SK-N-SH treated with all-trans-retinoic acid at 6 μM for 48 hours (cell line): Measurements from ENCODE around the gene ARHGAP4.

ENCODE experiments used
- ESRRG ChIP-seq: fragments of 250-450 bp; sonication (Bioruptor Pico); IDR thresholded peaks from 2 replicates; pipeline ENCODE4 v1.6.1; 2021; ENCODE audit warnings: mild to moderate bottlenecking
- ISL1 ChIP-seq: fragments of 250-450 bp; sonication (Bioruptor Pico); IDR thresholded peaks from 2 replicates; pipeline ENCODE4 v2.1.2; 2022; ENCODE audit warnings: mild to moderate bottlenecking, moderate library complexity
- PPARA ChIP-seq: fragments of 250-450 bp; sonication (Bioruptor Pico); IDR thresholded peaks from 2 replicates; pipeline ENCODE4 v1.5.0; 2020; ENCODE audit warnings: mild to moderate bottlenecking, borderline replicate concordance
- RARB ChIP-seq: fragments of 250-450 bp; sonication (Bioruptor Pico); IDR thresholded peaks from 2 replicates; pipeline ENCODE4 v1.8.0; 2021; ENCODE audit warnings: mild to moderate bottlenecking, moderate library complexity
- SNAI2 ChIP-seq: fragments of 250-450 bp; sonication (Bioruptor Pico); IDR thresholded peaks from 2 replicates; pipeline ENCODE4 v1.5.0; 2020; ENCODE audit warnings: mild to moderate bottlenecking, moderate library complexity
- TCF4 ChIP-seq: fragments of 250-450 bp; sonication (Bioruptor Pico); IDR thresholded peaks from 2 replicates; pipeline ENCODE4 v1.8.0; 2021; ENCODE audit warnings: mild to moderate bottlenecking, moderate library complexity, borderline replicate concordance
- ZC3H10 ChIP-seq: fragments of 250-450 bp; sonication (Bioruptor Pico); IDR thresholded peaks from 2 replicates; pipeline ENCODE4 v1.5.1; 2021; ENCODE audit warnings: mild to moderate bottlenecking, moderate library complexity
- ZFP30 ChIP-seq: fragments of 450-650 bp; formaldehyde crosslinking; IDR thresholded peaks from 2 replicates; pipeline ENCODE4 v1.5.0; 2022; ENCODE audit warnings: mild to moderate bottlenecking, moderate library complexity
- ZNF70 ChIP-seq: fragments of 450-650 bp; formaldehyde crosslinking; IDR thresholded peaks from 2 replicates; pipeline ENCODE4 v1.5.0; 2020; ENCODE audit warnings: mild to moderate bottlenecking, moderate library complexity
- ZNF8 ChIP-seq: fragments of 450-650 bp; formaldehyde crosslinking; IDR thresholded peaks from 2 replicates; pipeline ENCODE4 v1.5.0; 2020; ENCODE audit warnings: mild to moderate bottlenecking, moderate library complexity
- TF ChIP-seq, protein P1 (sequence below): fragments of 250-450 bp; sonication (Bioruptor Pico); IDR thresholded peaks from 2 replicates; pipeline ENCODE4 v1.5.0; 2020; ENCODE audit warnings: mild to moderate bottlenecking, moderate library complexity
- TF ChIP-seq, protein P2 (sequence below): fragments of 250-450 bp; sonication (Bioruptor Pico); IDR thresholded peaks from 2 replicates; pipeline ENCODE4 v1.5.1; 2020; ENCODE audit warnings: low read depth, mild to moderate bottlenecking, moderate library complexity
- TF ChIP-seq, protein P3 (sequence below): fragments of 250-450 bp; sonication (Bioruptor Pico); IDR thresholded peaks from 2 replicates; pipeline ENCODE4 v1.8.0; 2020; ENCODE audit warnings: mild to moderate bottlenecking, moderate library complexity, borderline replicate concordance
- TF ChIP-seq, protein P4 (sequence below): fragments of 250-450 bp; sonication (Bioruptor Pico); IDR thresholded peaks from 2 replicates; pipeline ENCODE4 v1.8.0; 2021; ENCODE audit warnings: low read depth, mild to moderate bottlenecking, moderate library complexity, borderline replicate concordance

DNA sequence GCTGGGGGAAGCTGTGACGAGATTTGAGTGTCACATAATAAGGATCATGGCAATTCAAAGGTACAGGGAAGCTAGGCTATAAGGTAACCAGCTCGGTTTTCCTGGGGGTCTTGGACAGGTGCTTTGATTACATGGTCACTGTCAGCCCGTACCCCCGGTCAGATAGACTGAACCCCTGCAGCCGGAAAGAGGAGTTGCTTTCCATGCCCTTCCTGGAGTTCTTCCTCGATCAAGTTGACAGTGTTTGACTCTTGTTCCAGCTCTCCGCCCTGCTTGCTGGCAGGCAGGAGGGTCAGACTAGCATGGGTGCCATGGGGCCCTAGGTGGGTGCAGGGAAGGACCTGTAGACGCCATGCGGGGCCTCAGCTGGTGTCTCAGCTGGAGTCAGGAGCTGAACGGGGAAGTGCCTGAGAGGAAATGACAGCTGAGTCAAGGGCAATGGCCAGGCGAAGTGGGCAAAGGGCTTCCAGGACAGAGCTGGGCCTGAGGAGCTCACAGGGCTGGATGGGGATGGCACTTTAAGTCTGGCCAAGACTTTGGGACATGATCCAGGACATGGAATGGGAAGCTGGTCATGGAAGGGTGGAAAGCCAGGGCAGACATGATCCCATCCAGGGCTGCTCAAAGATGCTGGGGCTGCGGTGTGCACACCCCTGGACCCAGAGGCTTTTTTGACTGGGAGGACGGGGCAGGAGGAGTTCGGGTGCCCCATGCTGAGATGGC lies 48.1 kb upstream of the ARHGAP4 start:
- no peak for TF ChIP-seq ZFP30 (CRISPR knock-in tag)
- TF ChIP-seq, protein P1, sequence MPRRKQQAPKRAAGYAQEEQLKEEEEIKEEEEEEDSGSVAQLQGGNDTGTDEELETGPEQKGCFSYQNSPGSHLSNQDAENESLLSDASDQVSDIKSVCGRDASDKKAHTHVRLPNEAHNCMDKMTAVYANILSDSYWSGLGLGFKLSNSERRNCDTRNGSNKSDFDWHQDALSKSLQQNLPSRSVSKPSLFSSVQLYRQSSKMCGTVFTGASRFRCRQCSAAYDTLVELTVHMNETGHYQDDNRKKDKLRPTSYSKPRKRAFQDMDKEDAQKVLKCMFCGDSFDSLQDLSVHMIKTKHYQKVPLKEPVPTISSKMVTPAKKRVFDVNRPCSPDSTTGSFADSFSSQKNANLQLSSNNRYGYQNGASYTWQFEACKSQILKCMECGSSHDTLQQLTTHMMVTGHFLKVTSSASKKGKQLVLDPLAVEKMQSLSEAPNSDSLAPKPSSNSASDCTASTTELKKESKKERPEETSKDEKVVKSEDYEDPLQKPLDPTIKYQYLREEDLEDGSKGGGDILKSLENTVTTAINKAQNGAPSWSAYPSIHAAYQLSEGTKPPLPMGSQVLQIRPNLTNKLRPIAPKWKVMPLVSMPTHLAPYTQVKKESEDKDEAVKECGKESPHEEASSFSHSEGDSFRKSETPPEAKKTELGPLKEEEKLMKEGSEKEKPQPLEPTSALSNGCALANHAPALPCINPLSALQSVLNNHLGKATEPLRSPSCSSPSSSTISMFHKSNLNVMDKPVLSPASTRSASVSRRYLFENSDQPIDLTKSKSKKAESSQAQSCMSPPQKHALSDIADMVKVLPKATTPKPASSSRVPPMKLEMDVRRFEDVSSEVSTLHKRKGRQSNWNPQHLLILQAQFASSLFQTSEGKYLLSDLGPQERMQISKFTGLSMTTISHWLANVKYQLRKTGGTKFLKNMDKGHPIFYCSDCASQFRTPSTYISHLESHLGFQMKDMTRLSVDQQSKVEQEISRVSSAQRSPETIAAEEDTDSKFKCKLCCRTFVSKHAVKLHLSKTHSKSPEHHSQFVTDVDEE (CRISPR knock-in tag): no peak
- TF ChIP-seq, protein P2, sequence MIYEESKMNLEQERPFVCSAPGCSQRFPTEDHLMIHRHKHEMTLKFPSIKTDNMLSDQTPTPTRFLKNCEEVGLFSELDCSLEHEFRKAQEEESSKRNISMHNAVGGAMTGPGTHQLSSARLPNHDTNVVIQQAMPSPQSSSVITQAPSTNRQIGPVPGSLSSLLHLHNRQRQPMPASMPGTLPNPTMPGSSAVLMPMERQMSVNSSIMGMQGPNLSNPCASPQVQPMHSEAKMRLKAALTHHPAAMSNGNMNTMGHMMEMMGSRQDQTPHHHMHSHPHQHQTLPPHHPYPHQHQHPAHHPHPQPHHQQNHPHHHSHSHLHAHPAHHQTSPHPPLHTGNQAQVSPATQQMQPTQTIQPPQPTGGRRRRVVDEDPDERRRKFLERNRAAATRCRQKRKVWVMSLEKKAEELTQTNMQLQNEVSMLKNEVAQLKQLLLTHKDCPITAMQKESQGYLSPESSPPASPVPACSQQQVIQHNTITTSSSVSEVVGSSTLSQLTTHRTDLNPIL (CRISPR knock-in tag): no peak
- TF ChIP-seq, protein P3, sequence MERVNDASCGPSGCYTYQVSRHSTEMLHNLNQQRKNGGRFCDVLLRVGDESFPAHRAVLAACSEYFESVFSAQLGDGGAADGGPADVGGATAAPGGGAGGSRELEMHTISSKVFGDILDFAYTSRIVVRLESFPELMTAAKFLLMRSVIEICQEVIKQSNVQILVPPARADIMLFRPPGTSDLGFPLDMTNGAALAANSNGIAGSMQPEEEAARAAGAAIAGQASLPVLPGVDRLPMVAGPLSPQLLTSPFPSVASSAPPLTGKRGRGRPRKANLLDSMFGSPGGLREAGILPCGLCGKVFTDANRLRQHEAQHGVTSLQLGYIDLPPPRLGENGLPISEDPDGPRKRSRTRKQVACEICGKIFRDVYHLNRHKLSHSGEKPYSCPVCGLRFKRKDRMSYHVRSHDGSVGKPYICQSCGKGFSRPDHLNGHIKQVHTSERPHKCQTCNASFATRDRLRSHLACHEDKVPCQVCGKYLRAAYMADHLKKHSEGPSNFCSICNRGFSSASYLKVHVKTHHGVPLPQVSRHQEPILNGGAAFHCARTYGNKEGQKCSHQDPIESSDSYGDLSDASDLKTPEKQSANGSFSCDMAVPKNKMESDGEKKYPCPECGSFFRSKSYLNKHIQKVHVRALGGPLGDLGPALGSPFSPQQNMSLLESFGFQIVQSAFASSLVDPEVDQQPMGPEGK (CRISPR knock-in tag): no peak
- no peak for TF ChIP-seq ESRRG (CRISPR knock-in tag)
- no peak for TF ChIP-seq PPARA (CRISPR knock-in tag)
- TF ChIP-seq ZNF70: no peak
- no peak for TF ChIP-seq SNAI2 (CRISPR knock-in tag)
- TF ChIP-seq RARB (CRISPR knock-in tag): no peak
- TF ChIP-seq, protein P4, sequence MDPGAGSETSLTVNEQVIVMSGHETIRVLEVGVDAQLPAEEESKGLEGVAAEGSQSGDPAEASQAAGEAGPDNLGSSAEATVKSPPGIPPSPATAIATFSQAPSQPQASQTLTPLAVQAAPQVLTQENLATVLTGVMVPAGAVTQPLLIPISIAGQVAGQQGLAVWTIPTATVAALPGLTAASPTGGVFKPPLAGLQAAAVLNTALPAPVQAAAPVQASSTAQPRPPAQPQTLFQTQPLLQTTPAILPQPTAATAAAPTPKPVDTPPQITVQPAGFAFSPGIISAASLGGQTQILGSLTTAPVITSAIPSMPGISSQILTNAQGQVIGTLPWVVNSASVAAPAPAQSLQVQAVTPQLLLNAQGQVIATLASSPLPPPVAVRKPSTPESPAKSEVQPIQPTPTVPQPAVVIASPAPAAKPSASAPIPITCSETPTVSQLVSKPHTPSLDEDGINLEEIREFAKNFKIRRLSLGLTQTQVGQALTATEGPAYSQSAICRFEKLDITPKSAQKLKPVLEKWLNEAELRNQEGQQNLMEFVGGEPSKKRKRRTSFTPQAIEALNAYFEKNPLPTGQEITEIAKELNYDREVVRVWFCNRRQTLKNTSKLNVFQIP (CRISPR knock-in tag): no peak
- no peak for TF ChIP-seq ISL1 (CRISPR knock-in tag)
- no peak for TF ChIP-seq TCF4 (CRISPR knock-in tag)
- no peak for TF ChIP-seq ZNF8 (CRISPR knock-in tag)
- no peak for TF ChIP-seq ZC3H10
